Colon (tissue), 2 donors: Measurements from ENCODE around the gene AIPL1.

Experiments
- FAIRE-seq: peaks from 2 replicates; lab custom pipeline; 2012; peaks lifted over from hg19 to GRCh38; lab: Jason Lieb, UNC
- donor health status: control.
- donor health status: control.

The AIPL1 gene

DNA sequence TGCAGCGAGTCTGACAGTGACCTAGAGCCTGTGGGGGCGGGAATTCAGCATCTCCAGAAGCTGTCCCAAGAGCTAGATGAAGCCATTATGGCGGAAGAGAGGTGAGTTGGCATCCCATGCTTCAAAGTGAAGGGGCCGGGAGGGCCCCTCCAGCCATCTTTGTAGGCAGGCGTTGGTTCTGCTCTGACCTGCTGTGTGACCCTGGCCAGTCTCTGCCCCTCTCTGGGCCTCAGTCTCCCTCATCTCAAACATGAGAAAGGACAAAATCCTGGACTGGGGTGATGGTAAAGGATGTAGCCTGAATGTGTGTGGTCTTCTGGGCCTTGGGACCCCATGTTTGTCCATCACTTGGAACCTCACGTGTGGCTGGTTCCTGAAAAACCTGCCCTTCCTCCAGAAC lies 14.4 kb upstream of the AIPL1 start:
- no peak for FAIRE-seq

DNA sequence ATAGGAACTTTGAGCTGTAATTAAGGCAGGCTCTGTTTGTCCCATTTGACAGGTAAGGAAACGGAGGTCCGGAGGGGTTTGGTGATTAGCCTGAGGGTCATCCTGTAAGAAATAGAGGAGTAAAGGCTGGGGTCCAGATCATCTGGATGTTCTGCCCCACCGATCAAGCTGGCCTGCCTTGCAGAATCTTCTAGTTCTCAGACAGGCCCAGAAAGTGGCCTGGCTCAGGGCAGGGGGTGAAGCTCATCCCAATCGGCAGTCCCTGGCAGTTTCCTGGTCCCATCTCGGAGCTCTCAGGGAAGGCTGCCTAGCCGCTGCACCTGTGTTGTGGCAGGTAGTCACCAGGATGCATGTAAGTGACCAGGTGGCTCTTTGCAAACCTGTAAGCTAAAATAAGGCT lies 13.6 kb upstream of the AIPL1 start:
- FAIRE-seq, result no peak

DNA sequence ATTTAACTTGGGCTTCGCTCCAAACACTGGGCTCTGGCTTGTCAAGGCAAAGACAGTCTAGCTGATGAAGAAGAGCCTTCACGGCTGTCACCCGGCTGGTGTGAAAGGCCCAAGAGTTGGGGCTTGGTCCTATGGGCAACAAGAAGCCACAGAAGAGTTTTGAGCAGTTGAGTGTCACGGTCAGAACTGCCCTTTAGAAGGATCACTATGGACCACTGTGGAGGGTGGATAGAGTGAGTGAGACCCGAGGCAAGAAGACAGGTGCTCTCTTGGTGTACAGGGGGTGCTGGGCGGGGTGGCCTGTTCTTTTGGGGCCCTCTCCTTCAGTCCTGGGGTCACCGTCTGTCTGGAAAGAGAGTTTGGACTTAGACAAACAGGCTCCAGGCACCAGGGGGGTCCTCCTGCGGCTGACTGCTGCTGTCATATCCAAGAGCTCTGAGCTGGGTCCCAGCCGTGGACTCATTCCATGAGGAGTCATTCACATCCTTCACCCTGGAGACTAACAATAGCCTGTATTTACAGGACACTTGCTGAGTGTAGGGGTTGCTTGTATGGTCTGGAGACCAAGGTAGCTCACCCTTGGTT lies 11.7 kb upstream of the AIPL1 start:
- FAIRE-seq, result no peak

DNA sequence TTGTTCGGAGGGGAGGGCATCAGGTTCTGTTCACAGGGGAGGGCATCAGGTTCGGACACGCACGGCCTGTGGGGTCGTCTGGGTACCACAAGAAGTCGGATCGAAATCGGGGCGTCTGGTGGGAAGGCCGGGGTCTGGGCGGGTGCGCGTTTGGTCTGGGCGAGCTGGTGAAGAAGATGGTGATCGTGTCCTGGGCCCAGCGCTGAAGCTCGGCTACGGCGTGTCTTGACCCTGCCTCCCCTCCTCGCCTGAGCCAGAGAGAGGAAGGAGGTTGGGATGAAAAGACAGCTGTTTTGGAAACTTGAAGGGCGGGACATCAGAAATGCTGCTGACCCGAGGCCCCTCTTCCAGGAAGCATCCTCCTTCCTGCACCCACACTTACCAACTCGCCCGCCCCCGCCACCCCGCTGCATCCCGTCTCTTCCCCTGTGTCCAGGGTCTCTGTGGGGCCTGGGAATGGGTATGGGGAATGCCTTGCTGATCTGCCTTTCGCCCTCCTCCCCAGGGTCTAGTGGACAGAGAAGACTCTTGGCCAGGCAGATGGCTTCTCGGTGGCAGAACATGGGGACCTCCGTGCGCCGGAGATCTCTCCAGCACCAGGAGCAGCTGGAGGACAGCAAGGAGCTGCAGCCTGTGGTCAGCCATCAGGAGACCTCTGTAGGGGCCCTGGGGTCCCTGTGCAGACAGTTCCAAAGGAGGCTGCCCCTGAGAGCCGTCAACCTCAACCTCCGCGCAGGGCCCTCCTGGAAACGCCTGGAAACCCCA lies 9.8 kb upstream of the AIPL1 start:
- no peak for FAIRE-seq

DNA sequence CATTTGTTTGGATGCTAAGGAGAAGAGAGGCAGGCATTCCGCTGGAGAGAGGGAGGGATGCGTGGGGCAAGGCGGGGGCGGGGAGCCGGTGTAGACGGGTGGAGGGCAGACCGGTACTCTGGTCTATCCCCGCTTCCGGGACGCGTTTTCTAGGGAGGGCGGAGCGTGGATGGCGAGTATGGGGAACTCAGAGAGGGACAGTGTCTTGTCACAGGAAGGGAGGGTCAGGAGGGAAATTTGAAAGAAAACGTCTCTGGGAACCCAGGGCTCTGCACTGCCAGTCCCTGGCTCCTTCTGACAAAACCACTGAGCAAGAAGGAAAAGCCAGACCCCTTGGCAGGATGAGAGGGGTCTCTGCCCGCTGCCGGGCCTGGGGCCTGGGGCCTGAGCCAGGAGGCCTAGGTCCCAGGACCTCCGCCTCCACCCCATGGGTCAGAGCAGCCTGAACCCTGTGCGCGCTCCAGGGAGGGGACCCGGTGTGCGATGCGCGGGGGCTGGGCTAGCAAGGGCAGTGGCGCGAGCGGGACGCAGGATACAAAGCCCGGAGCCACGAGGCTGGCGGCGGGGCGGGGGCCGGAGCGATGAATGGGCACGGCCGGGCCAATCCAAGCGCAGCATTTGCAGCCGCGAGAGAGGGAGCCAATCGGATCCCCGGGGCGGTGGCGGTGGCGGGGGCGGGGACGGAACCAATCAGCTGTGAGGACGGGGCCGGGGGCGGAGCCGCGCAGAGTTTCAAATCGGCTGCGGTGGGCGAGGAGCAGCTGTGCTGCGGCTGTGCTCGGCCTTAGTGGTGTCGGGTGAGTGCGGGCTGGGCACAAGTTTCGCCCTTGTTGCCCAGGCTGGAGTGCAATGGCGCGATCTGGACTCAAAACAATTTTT lies 9.0 kb upstream of the AIPL1 start, which contains the start of gene PIMREG:
Gene PIMREG, plus strand, starts transcription at position 764 of the 879 bp plus-strand sequence. CDS start 656 bp downstream, outside the sequence.
- FAIRE-seq, result no peak

DNA sequence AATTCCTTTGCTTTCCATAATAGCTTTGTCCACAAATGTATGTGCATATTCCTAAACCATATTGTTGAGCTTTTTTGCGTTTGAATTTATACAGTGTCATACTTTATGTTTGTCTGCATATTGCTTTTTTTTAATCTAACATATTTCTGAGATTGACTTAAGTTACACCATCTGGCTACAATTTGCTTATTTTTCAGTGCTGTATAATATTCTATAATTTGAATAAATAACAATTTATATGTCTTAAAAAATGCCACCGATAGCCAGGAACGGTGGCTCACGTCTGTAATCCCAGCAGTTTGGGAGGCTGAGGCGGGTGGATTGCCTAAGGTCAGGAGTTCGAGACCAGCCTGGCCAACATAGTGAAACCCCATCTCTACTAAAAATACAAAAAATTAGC lies 7.9 kb upstream of the AIPL1 start:
- no peak for FAIRE-seq

DNA sequence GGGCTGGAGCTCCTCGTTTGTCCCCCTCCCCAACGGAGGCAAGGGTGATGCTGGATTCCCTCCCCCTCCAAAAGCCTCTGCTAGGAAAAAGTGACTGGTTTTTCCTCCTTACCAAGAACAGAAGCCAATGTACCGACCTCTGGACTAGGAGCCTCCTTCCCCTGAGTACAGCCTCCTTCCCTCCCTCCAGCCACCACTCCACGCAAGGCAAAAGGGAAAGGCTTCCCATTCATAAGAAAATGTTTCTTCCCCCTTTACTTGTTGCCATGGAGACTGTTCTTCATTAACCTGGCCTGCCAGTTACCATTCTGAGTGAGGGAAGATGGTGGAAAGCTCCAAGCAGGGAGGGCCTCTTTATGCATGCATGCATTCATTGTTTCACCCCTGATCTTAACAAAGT lies 5.0 kb upstream of the AIPL1 start:
- FAIRE-seq, result no peak

DNA sequence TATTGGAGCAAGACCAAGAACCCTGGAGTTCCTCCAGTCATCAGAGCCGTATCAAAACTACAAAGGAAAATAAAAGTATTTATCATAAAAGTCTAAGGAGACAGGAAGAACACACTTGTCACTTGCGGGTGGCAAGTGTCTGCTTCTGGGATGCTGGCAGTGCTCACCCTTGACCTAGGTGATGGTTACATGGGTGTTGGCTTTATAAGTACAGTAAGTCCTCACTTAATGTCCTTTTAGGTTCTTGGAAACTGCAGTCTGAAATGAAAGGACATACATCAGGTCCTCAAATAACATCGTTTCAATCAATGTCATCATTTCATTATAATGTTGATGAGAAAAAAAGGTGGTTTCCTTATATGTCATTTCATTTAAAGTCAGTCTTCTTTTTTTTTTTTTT lies 3.0 kb upstream of the AIPL1 start:
- no peak for FAIRE-seq

DNA sequence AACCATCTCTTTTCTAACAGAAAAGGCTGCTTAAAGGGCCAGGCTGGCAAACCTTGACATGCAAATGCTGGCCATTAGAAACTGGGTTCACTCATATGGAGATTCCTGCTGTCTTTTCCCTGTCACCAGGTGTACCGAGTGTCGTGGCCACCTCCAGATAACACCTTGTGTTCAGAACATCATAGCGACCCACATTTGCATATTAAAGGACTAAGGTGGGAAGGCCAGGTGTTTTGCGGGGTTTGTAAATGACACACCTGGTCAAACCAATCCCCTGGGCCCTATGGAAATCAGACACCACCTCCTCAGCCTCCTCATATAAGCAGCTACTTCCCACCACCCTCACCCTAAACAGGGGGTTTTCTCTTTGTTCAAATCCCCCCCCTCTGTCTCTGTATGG lies 2.5 kb upstream of the AIPL1 start:
- no peak for FAIRE-seq

DNA sequence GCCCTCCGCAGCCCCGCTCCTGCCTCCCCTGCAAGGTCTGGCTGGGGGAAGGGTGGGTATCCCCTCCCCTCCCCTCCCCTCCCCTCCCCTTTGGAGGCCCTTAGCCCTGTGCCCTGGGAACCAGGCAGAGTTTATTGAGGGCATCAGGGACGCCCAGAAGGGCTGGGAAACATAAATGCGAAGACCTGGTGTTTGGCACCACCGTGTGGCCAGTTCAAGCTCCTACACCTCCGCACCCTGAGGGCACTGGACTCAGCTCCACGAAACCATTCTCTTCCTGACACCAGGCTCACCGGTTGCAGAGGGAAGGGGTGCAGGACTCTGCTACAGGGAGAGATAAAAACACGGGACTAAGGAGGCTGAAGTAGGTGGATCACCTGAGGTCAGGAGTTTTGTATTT lies 1.0 kb upstream of the AIPL1 start:
- FAIRE-seq, result no peak

DNA sequence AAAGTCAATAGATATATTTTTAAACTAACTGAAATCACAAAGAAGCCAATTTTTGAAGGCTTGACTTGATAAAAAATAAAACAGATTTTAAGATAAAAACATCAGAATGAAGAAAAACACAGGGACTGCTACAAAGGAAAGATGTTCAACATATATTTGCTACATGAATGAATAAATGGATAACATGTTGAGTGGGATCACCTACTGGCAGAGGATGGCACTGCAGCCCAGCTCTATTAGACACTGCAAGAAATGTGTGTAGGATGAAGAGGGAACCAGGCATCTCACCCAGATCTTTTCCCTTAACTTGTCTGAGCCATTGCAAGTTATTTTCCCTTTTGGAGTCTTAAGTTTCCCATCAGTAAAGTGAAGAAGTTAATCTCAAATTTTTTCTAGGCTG lies 4.2 kb downstream of the AIPL1 start:
- FAIRE-seq, result no peak

DNA sequence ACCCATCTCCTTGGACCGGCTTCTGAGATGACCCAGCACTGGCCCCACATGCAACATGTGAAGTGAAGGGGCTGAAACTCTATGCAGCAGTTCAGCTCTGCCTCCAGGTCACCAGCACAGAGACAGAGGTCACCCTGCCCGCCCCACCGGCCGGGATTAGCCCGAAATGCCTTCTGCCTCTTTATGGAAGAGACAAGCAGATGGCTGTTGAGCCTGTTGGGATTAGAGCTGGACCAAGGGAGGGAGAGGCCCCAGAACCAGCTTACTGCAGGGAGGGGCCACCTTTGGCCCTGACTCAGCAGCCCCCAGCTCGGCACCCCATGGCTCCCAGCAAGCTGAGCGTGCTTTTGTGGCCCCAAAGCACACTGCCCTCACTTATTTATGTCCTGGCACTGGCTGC lies 5.7 kb downstream of the AIPL1 start:
- no peak for FAIRE-seq

DNA sequence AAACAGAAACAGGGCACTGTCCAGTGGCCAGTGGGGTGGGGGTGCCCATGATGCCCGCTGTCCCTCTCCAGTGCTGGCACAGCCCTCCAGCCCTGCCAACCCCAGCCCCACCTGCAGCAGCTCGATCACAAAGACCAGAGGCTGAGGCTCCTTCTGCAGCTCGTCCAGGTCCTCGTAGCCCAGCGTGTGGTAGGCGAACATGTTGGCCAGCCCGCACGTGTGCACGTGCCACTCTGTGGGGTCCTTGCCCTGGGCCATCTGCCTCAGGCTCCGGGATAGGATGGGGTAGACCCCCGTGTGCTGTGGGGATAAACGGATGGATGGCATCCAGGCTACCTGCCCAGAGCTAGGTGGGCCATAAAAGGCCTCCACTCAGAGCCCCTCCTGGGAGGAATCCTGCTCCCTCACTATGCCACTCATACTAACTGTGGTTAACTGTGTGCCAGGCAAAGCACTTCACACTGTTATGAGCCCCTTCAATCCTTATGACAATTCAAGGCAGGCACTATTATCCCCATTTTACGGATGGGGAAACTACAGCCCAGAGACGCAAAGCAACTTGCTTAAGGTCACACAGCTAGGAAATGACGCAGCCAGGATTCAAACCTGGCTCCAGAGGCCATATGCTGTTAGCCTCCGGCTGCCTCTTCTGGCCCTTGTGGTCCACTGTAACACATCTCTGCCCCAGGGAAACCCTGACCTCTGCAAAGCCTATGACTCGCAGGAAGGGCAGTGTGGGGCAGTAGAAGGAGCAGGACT lies 6.5 kb downstream of the AIPL1 start:
- FAIRE-seq, result no peak

DNA sequence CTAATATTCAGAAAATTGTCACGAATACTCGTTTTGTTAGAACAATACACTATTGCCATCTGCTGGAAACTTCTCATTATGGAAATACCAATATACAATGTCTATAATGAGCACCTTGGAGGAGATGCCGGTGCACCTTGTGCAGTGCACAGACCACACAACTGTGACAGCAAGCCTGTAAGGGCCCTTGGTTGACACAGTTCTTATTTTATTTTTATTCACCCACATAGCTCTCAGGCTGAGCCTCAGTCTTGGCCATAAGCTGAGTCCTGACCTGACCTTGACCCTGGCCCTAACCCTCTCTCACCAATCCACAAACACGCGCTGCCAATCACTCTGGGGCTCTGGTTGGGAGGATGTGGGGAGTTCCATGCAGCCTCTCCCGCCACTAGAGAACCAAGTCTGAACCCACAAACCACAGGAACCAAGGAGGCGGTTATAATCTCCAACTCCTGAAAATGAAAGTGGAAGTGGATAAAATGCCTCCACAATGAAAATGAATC lies 7.6 kb downstream of the AIPL1 start:
- FAIRE-seq, result no peak

DNA sequence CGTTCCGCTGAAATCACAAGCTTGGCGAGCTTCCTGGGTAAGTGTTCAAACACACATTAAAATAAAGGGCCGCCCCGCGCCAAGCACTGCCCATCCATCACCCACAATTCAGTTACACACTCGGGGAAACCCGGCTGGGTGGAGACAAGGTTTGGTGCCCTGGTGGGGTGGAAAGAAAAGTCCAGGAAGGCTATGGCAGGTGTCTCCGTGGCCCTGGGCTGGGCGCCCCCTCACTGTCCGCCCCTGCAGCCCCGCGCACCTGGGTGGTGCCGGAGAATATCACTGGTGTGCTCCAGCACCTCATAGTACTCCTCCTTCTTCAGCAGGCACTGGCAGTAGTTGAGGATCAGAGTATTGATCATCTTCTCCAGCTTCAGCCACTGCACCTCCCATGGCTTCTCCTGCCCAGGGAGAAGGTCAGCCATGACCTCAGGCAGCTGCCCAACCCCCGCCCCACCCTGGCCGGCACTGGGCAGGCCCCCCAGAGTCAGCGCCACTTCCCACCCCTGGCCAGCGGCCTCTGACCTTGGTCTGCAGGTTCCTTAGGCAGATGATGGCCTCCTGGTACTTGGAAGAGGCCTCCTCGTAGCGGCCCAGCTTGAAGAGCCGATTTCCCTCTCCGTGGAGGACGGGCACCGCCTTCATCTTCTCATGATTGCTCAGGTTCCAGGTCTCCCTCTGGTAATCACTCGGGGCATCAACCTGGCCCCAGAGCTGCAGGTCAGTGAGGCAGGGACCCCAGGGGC lies 8.4 kb downstream of the AIPL1 start:
- no peak for FAIRE-seq

DNA sequence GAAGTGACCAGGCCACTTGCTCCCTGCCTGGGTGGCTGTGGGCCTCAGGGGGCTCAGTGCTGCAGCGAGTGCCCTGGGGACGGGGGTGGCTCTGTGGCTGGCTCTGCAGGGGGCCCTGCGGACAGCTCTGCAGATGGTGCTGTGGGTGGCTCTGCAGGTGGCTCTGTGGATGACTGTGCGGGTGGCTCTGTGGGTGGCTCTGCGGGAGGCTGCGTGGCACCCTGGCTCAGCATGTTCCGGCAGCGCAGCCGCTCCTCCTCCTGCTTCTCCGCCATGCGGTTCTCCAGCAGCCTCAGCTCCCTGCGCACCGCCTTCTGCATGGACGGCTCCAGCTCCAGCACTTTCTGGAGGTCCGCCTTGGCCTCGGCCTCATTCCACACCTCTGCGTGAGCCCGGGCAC lies 9.5 kb downstream of the AIPL1 start:
- FAIRE-seq, result no peak

DNA sequence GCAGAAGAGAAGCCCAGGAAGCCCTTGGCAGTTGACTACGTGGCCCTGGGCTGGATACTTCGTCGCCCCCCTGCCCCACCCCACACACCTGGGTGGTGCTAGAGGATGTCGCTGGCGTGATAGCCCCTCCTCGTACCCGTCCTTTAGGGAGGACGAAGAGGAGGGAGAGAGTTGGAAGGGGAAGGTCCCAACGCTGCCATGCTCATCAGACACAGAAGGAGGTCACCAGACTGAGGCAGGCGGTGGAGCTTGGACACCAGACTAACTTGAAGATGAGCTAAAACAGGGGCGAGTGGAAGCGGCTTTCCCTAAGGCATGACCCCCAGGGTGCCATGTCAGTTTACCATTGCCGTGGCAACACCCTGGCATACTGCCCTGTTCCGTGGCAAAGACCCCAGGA lies 11.0 kb downstream of the AIPL1 start:
- no peak for FAIRE-seq

DNA sequence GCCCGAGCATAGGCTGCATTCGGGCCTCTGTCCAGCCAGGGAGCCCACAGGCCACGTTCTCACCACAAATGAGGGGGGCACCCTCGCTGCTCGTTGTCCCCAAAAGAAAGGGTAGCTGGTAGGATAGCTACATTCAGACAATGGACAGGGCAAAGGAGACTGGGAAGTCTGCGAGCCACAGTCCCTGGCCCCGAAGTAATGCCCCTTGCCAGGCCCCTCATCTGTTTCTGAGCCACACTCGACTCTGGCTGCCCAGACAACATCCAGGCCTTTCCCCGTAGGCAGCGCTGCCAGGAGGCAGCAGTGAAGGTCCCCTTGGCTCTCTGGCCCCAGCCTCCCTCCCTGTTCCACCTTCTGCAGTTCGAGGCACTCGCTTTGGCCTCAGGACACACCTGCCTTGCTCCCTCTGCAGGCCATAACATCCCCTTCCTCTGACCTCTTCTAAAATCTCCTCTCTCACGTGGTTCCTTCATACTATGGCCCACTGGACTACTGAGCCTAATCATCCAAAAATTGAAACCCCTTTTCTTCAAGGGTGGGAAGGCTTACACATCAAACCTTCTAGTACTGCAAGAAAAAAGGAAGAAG lies 12.2 kb downstream of the AIPL1 start:
- no peak for FAIRE-seq

DNA sequence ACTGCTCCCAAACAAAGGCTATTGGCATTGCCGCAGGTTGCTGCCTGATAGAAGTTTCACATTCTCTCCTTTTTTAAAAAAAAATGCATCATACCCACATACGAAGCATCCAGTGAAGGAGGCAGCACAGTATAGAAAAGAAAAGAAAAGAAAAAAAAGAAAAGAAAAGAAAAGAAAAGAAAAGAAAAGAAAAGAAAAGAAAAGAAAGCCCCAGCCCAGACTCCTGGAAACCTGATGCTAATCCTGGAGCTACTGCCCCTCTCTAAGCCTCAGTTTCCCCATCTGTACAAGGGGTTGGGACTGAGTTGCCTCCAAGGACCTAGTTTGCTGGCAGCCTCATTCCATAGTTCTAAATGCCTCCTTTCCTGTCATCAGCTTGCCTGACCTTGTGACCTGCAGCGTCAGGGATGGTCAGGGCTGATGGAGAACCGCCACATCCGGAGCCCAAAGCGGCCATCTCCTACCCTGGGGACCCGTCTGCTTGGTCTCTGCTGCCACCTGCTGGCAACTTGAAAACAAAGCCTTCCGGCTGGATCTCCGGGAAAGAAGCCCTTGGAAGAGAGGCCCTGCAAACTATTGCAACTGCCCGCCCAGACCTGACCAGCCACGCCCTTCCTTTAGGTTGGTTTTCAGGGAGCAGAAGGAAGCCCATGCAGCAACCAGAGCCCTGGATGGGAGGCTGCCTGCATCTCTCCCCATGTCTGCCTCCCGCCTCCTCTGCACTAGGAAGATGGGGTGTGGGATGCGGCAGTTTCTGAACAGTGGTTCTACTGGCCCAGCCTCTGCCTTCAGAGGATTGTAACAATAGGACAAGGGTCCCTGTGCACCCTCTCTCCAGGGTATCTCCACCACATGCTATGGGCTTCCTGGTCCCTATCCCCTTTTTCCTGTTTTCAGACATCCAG lies 13.0 kb downstream of the AIPL1 start:
- no peak for FAIRE-seq

DNA sequence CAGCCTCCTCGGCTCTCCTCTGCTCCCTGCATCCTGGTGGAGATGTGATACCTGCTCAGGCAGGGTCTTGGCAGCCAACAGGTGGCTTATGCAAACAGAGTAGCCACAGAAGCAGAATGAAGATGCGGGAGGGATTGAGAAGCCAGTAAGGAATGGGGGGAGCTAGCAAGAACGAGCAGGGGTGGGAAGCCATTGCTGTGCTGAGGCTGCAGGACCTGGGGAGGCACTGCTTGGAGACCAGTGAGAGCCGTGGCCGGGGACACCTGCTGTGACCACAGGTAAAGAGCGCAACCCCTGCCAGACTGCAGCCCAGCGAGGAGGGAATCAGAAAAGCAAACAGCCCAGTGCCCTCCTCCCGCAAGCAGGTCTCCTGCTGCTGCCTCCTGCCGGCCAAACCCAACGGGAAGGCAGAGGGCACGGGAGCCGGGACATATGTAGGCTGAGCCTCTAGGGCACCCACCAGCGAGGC lies 14.7 kb downstream of the AIPL1 start:
- no peak for FAIRE-seq
